ENCODE results near the gene LRRC10B.

LRRC10B gene

DNA sequence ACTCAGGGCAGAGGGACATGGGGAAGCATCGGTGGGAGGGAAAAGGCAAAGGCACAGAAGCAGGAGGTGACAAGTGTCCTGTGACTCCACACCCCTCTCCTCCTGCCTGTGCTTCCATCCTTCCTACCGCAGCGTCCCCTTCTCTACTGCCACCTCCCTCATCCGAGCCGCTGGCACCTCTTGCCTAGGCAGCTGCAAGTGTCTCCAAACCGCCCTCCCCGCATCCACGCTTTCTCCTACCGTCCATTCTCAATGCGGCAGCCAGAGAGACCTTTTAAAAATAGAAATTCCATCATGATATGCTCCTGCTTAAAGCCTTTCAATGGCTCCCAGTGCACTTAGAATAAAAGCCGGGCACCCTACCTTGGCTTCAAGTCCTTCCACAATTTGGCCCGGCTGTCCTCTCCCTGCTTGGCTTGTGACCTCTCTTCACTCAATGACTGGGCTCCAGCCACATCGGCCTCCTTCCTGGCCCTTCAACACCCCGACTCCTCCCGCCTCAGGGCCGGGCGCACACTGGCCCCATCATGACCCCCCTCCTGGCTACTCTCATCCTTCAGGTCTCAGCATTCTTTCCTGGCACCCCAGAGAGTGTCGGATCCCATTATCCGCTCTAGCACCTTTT is 16.5 kb downstream of the LRRC10B start:
- TF ChIP-seq, protein P1, sequence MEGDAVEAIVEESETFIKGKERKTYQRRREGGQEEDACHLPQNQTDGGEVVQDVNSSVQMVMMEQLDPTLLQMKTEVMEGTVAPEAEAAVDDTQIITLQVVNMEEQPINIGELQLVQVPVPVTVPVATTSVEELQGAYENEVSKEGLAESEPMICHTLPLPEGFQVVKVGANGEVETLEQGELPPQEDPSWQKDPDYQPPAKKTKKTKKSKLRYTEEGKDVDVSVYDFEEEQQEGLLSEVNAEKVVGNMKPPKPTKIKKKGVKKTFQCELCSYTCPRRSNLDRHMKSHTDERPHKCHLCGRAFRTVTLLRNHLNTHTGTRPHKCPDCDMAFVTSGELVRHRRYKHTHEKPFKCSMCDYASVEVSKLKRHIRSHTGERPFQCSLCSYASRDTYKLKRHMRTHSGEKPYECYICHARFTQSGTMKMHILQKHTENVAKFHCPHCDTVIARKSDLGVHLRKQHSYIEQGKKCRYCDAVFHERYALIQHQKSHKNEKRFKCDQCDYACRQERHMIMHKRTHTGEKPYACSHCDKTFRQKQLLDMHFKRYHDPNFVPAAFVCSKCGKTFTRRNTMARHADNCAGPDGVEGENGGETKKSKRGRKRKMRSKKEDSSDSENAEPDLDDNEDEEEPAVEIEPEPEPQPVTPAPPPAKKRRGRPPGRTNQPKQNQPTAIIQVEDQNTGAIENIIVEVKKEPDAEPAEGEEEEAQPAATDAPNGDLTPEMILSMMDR (IDR thresholded peaks at IDR 0.05; ENCODE audit: control extremely low read depth, extremely low read depth, low read depth, missing control alignments) = no peak
- ChIA-PET POLR2A (no interaction called here), CTCF (interaction anchor here (1.4 to 4.2 kb wide), 4 partner anchors 8 to 47 kb away, joined by 3 to 41 read pairs (median 4); no protein-coding TSS in a partner anchor)
- no peak for DNase-seq (ENCODE audit: extremely low spot score)

DNA sequence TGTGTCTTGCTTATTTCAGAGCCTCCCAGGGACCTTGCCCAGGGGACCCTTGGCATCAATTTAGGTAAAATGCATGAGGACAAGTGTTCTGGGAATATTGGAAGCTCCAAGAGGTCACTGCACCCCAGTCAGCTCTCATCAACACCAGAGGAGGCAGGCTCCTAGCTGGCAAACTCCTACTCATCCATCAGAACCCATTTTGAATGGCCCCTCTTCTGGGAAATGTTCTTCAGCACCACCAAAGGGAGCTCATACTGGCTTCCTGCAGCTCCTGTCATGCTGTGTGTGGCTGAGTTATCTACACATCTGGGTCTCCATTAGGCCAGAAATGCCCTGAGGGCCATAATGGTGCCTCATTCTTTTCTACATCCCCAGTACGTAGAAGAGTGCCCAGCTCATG is 17.7 kb downstream of the LRRC10B start:
- POLR2A ChIA-PET = interaction anchor here (0.7 kb wide), 1 partner anchor 246 kb away, joined by 3 read pairs; no protein-coding TSS in a partner anchor
- TF ChIP-seq, protein P1 (IDR thresholded peaks at IDR 0.05; ENCODE audit: control extremely low read depth, extremely low read depth, low read depth, missing control alignments) = no peak
- CTCF ChIA-PET = interaction anchor here (0.7 to 4.2 kb wide), 10 partner anchors 9 to 80 kb away, joined by 3 to 41 read pairs (median 4); no protein-coding TSS in a partner anchor

DNA sequence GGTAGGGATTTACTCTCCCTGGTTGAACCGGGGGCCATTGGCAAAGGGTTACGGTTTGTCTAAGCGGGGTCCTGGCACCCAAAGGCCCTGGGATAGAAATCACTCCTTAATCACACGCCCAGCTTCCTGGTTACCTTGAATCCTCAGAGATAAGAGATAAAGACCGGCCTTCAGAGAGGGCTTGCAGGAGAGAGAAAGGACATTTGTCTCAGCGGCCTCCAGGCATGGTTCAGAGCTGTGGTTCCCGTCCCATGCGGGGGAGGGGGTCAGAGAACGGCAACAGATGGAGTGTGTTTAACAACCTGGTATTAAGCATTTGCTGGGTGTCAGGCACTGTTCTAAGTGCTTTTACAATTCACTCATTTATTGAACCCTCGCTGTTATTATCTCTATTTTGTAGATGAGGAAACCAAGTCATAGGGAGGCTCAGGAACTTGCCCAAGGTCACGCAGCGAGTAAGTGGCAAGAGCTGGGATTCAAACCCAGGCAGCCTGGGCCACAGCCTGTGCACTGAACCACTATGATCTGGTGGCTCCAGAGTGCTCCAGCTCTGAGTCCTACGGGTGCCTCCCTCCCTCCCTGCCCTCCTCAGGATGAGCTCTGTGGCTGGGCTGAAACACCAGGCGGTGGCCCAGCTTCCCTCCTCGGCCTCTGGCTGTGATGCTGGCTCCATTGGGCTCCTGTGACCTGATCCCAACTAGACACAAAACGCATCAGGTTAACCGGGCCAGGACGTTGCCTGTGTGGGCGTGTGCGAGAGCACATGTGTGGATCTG is 18.6 kb downstream of the LRRC10B start:
- CTCF ChIA-PET = interaction anchor here (1.0 to 4.2 kb wide), 6 partner anchors 10 to 81 kb away, joined by 3 to 41 read pairs (median 4); no protein-coding TSS in a partner anchor
- no peak for DNase-seq (ENCODE audit: extremely low spot score)
- TF ChIP-seq, protein P1 (IDR thresholded peaks at IDR 0.05; ENCODE audit: control extremely low read depth, extremely low read depth, low read depth, missing control alignments) = no peak
- POLR2A ChIA-PET = interaction anchor here (0.6 kb wide), 1 partner anchor 810 kb away, joined by 3 read pairs; no protein-coding TSS in a partner anchor

More for the DNA sequence above, 17.7 kb downstream of the LRRC10B start:
- no peak for DNase-seq (ENCODE audit: extremely low spot score)

DNA sequence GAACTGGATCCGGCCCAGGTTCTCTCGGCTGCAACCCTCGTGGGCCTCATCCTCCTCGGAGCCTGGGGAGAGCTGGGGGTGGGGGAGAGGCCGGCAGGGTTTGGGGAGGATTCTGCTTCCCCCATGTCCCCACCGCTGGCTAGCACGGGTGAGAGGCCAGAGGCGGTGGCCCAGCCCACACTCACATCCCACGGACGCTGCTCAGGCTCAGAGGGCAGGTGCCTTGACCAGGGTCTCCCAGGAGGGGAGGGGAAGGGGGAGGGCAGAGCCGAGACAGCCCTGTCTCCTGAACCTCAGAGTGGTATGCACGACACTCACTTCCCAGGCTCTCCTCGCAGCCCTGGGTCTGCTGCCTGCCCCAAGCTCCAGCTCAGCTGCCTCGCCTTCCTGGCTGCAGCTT is 19.6 kb downstream of the LRRC10B start:
- POLR2A ChIA-PET = no interaction called here
- TF ChIP-seq, protein P1 (IDR thresholded peaks at IDR 0.05; ENCODE audit: control extremely low read depth, extremely low read depth, low read depth, missing control alignments) = no peak
- CTCF ChIA-PET = interaction anchor here (4.2 kb wide), 1 partner anchor 11 kb away, joined by 41 read pairs; no protein-coding TSS in a partner anchor

DNA sequence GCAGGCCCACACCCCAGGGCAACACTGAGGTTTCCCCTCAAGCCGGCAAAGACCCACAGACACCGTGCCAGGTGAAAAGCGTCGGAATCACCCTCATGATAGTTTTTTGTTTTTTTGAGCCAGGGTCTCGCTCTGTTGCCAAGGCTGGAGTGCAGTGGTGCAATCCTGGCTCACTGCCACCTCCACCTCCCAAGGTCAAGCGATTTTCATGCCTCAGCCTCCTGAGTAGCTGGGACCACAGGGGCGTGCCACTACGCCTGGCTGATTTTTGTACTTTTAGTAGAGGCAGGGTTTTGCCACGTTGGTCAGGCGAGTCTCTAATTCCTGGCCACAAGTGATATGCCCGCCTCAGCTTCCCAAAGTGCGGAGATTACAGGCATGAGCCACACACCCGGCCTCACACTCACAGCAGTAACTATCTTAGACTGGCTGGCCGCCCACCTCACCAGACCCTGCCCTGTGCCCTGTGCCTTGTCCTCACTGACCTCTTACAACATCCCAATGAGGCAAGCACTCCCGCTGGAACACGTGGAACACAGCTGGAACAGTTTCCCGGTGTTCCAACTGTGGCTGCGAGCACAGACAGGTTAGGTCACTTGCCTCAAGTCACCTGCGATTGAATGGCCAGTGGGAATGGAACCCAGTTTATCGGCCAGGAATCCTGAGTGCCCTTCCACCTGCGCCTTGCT is 21.1 kb downstream of the LRRC10B start:
- TF ChIP-seq, protein P1 (IDR thresholded peaks at IDR 0.05; ENCODE audit: control extremely low read depth, extremely low read depth, low read depth, missing control alignments) = no peak
- ChIA-PET CTCF (interaction anchor here (1.2 to 4.8 kb wide), 3 partner anchors 12 to 95 kb away, joined by 3 to 35 read pairs (median 12); no protein-coding TSS in a partner anchor), POLR2A (no interaction called here)
- DNase-seq (ENCODE audit: extremely low spot score) = no peak

More for the DNA sequence above, 19.6 kb downstream of the LRRC10B start:
- DNase-seq (ENCODE audit: extremely low spot score) = no peak

DNA sequence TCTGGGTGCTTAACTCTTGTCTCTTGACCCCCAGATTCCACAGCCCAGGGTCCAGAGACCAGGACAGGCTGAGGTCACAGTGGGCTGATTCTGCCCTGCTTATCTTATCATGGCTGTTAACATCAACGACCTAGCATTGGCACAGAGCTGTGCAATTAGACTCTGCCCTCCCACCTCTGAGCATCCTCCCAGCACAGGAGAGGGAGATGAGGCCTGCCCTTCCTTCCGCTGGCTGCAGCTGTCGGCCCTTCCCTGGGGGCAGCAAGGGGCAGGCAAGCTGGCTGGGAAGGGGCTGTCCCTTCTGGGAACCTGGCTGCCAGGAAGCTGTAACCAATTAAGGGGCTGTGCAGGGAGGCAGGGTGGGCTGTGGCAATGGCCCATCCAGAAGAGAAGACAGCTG is 22.5 kb downstream of the LRRC10B start:
- TF ChIP-seq, protein P1 (IDR thresholded peaks at IDR 0.05; ENCODE audit: control extremely low read depth, extremely low read depth, low read depth, missing control alignments) = no peak
- CTCF ChIA-PET = interaction anchor here (1.0 to 4.8 kb wide), 15 partner anchors 9 to 96 kb away, joined by 3 to 35 read pairs (median 7); no protein-coding TSS in a partner anchor
- POLR2A ChIA-PET = no interaction called here
- DNase-seq (ENCODE audit: extremely low spot score) = no peak
